ENCODE results near the gene FAM83B.

- TF ChIP-seq EZH2 (IDR thresholded peaks at IDR 0.05) (no peak), POLR2AphosphoS5 (IDR thresholded peaks at IDR 0.05; ENCODE audit: borderline replicate concordance, low read depth, low read length) (no peak), FOXP2 (optimal IDR thresholded peaks at IDR 0.05; ENCODE audit: control extremely low read depth, extremely low read length, insufficient read depth) (no peak)
Observed at GRCh38 chr6:54801244-54801643, 45.3 kb upstream of the FAM83B start.

All from SK-N-MC (cell line).